ENCODE results near the gene DGKB. TPM values are rescaled to one million over a fixed set of nuclear protein-coding genes. Genes with fewer than 3 reads are reported as not detected.
A peak's percentile ranks its signal among the peaks of the same experiment; 100 is the strongest.

Gene DGKB
- total RNA-seq, 1 experiment from 2014 or later = not detected

DNA sequence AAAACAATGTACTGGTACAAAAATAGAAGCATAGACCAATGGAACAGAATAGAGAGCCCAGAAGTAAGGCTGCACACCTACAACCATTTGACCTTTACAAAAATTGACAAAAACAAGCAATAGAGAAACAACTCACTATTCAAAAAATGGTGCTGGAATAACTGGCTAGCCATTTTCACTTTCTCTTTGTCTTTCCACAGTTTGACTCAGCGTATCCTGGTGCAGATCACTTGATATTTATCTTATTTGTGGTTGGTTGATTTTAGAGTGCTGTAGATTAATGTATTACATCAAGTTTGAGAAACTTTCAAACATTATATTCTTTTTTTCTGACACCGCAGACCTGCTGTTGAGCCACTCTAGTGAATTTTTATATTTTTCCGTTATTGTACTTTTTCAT is 381.4 kb downstream of the DGKB start:
- intact Hi-C loops (cut with micrococcal nuclease; ENCODE audit: unreplicated experiment) = no loop called here
- CTCF ChIA-PET = interaction anchor here (0.5 kb wide), 1 partner anchor 1085 kb away, joined by 5 read pairs; no protein-coding TSS in a partner anchor
- no TSS peak for BruUV-seq (replicated peaks)
- TF ChIP-seq, protein P1, sequence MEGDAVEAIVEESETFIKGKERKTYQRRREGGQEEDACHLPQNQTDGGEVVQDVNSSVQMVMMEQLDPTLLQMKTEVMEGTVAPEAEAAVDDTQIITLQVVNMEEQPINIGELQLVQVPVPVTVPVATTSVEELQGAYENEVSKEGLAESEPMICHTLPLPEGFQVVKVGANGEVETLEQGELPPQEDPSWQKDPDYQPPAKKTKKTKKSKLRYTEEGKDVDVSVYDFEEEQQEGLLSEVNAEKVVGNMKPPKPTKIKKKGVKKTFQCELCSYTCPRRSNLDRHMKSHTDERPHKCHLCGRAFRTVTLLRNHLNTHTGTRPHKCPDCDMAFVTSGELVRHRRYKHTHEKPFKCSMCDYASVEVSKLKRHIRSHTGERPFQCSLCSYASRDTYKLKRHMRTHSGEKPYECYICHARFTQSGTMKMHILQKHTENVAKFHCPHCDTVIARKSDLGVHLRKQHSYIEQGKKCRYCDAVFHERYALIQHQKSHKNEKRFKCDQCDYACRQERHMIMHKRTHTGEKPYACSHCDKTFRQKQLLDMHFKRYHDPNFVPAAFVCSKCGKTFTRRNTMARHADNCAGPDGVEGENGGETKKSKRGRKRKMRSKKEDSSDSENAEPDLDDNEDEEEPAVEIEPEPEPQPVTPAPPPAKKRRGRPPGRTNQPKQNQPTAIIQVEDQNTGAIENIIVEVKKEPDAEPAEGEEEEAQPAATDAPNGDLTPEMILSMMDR (IDR thresholded peaks at IDR 0.05; ENCODE audit: unreplicated experiment) = no peak
- Mint-ChIP-seq H3K9me3 (ENCODE audit: low read depth, unreplicated experiment) (peaks cover 7% of the 10 kb centered on the region), H3K4me3 (ENCODE audit: low read depth, unreplicated experiment) (no peak overlapping the region), H3K4me1 (ENCODE audit: low read depth, unreplicated experiment) (no peaks in the 10 kb centered on the region), H3K27ac (ENCODE audit: unreplicated experiment) (no peak overlapping the region), H3K36me3 (ENCODE audit: insufficient read depth, unreplicated experiment) (no peaks in the 10 kb centered on the region), H3K27me3 (ENCODE audit: unreplicated experiment) (no peaks in the 10 kb centered on the region)
- no peak for DNase-seq

- H3K27ac Mint-ChIP-seq (ENCODE audit: unreplicated experiment) = no peak overlapping the region
- CTCF ChIA-PET = interaction anchor here (1.1 kb wide), 1 partner anchor 96 kb away, joined by 3 read pairs; no protein-coding TSS in a partner anchor
- no peak for DNase-seq
- peaks cover 31% of the 10 kb centered on the region for H3K4me1 Mint-ChIP-seq (ENCODE audit: low read depth, unreplicated experiment)
- H3K27me3 Mint-ChIP-seq (ENCODE audit: unreplicated experiment) = no peaks in the 10 kb centered on the region
- BruUV-seq (replicated peaks) = no TSS peak
- H3K4me3 Mint-ChIP-seq (ENCODE audit: low read depth, unreplicated experiment) = no peak overlapping the region
- TF ChIP-seq, protein P1 (IDR thresholded peaks at IDR 0.05; ENCODE audit: unreplicated experiment) = no peak
- H3K9me3 Mint-ChIP-seq (ENCODE audit: low read depth, unreplicated experiment) = peaks cover 9% of the 10 kb centered on the region
- intact Hi-C loops (cut with micrococcal nuclease; ENCODE audit: unreplicated experiment) = no loop called here
- H3K36me3 Mint-ChIP-seq (ENCODE audit: insufficient read depth, unreplicated experiment) = no peaks in the 10 kb centered on the region
Observed at GRCh38 chr7:14510268-14510667, 392.3 kb downstream of the DGKB start.

- TF ChIP-seq, protein P1 (IDR thresholded peaks at IDR 0.05; ENCODE audit: unreplicated experiment) = no peak
- DNase-seq = peak; percentile 64
- Mint-ChIP-seq H3K9me3 (ENCODE audit: low read depth, unreplicated experiment) (peaks cover 9% of the 10 kb centered on the region), H3K27ac (ENCODE audit: unreplicated experiment) (peak overlapping the region; percentile 31), H3K27me3 (ENCODE audit: unreplicated experiment) (no peaks in the 10 kb centered on the region), H3K4me3 (ENCODE audit: low read depth, unreplicated experiment) (no peak overlapping the region), H3K4me1 (ENCODE audit: low read depth, unreplicated experiment) (peaks cover 31% of the 10 kb centered on the region), H3K36me3 (ENCODE audit: insufficient read depth, unreplicated experiment) (no peaks in the 10 kb centered on the region)
- CTCF ChIA-PET = no interaction called here
- BruUV-seq (replicated peaks) = no TSS peak
- intact Hi-C loops (cut with micrococcal nuclease; ENCODE audit: unreplicated experiment) = loop anchor here (5.0 kb wide), 1 partner anchor 75 kb away; no protein-coding TSS in a partner anchor
Observed at GRCh38 chr7:14507617-14508016, 394.9 kb downstream of the DGKB start.

- no peak for DNase-seq
- intact Hi-C loops (cut with micrococcal nuclease; ENCODE audit: unreplicated experiment) = loop anchor here (5.0 kb wide), 1 partner anchor 76 kb away; no protein-coding TSS in a partner anchor
Observed at GRCh38 chr7:14505906-14506305, 396.6 kb downstream of the DGKB start.

More at GRCh38 chr7:14505906-14506305, 396.6 kb downstream of the DGKB start:
- H3K4me1 Mint-ChIP-seq (ENCODE audit: low read depth, unreplicated experiment) = peaks cover 23% of the 10 kb centered on the region
- no peaks in the 10 kb centered on the region for H3K27me3 Mint-ChIP-seq (ENCODE audit: unreplicated experiment)
- BruUV-seq (replicated peaks) = no TSS peak
- TF ChIP-seq, protein P1 (IDR thresholded peaks at IDR 0.05; ENCODE audit: unreplicated experiment) = no peak
- peaks cover 10% of the 10 kb centered on the region for H3K9me3 Mint-ChIP-seq (ENCODE audit: low read depth, unreplicated experiment)
- H3K4me3 Mint-ChIP-seq (ENCODE audit: low read depth, unreplicated experiment) = no peak overlapping the region
- CTCF ChIA-PET = interaction anchor here (0.9 kb wide), 1 partner anchor 10 kb away, joined by 5 read pairs; no protein-coding TSS in a partner anchor
- no peak overlapping the region for H3K27ac Mint-ChIP-seq (ENCODE audit: unreplicated experiment)
- no peaks in the 10 kb centered on the region for H3K36me3 Mint-ChIP-seq (ENCODE audit: insufficient read depth, unreplicated experiment)
